HepG2 (cell line): ENCODE results near the gene SLC39A8. TPM values are rescaled to one million over a fixed set of nuclear protein-coding genes. Genes with fewer than 3 reads are reported as not detected.
A peak's percentile ranks its signal among the peaks of the same experiment; 100 is the strongest.

Source experiments
- HOXD1 ChIP-seq: sonication (generic); formaldehyde crosslinking; IDR thresholded peaks from 2 replicates; pipeline ENCODE4 v1.5.0; 2020; ENCODE audit warnings: missing genetic modification reagents
- NAIF1 ChIP-seq: sonication (generic); formaldehyde crosslinking; IDR thresholded peaks from 2 replicates; pipeline ENCODE4 v1.5.0; 2020; ENCODE audit warnings: mild to moderate bottlenecking, missing genetic modification reagents, borderline replicate concordance
- REPIN1 ChIP-seq: sonication (generic); formaldehyde crosslinking; IDR thresholded peaks from 2 replicates; pipeline ENCODE4 v1.8.0; 2022; ENCODE audit warnings: missing genetic modification reagents, low read depth, mild to moderate bottlenecking, borderline replicate concordance
- RFXANK ChIP-seq: IDR thresholded peaks from 2 replicates; pipeline ENCODE4 v1.6.1; 2016
- SP1 ChIP-seq, 2 experiments: fragments of 450-650 bp in 1 of 2; sonication (generic) in 1 of 2; formaldehyde crosslinking in 1 of 2; IDR thresholded peaks; 2 replicates each; pipeline versions ENCODE4 v1.4.0 to v1.6.1; 2016 to 2020; ENCODE audit warnings: missing genetic modification reagents in 1 of 2
- TBP ChIP-seq: sonication (generic); formaldehyde crosslinking; IDR thresholded peaks from 2 replicates; pipeline ENCODE4 v1.5.0; 2020; ENCODE audit warnings: missing genetic modification reagents
- TFE3 ChIP-seq: IDR thresholded peaks from 2 replicates; pipeline ENCODE4 v1.6.1; 2016
- ZBTB40 ChIP-seq, 2 experiments: fragments of 450-650 bp in 1 of 2; sonication (generic) in 1 of 2; formaldehyde crosslinking in 1 of 2; IDR thresholded peaks; 2 replicates each; pipeline versions ENCODE4 v1.6.1 to v1.8.0; 2016 to 2022; ENCODE audit warnings: antibody characterized with exemption in 1 of 2, mild to moderate bottlenecking in 1 of 2, missing genetic modification reagents in 1 of 2
- ZFYVE20 ChIP-seq: sonication (generic); formaldehyde crosslinking; IDR thresholded peaks from 2 replicates; pipeline ENCODE4 v1.8.0; 2023; ENCODE audit warnings: low read depth, mild to moderate bottlenecking, moderate library complexity, missing genetic modification reagents, borderline replicate concordance
- ZNF550 ChIP-seq: sonication (generic); formaldehyde crosslinking; IDR thresholded peaks from 2 replicates; pipeline ENCODE4 v1.4.0; 2020; ENCODE audit warnings: mild to moderate bottlenecking, missing genetic modification reagents, borderline replicate concordance
- ZNF556 ChIP-seq: sonication (generic); formaldehyde crosslinking; IDR thresholded peaks from 2 replicates; pipeline ENCODE4 v1.4.0; 2020; ENCODE audit warnings: mild to moderate bottlenecking, missing genetic modification reagents, borderline replicate concordance
- ZNF567 ChIP-seq: sonication (generic); formaldehyde crosslinking; IDR thresholded peaks from 2 replicates; pipeline ENCODE4 v1.8.1; 2023; ENCODE audit warnings: mild to moderate bottlenecking, missing genetic modification reagents, borderline replicate concordance
- ZNF687 ChIP-seq: sonication (generic); formaldehyde crosslinking; IDR thresholded peaks from 2 replicates; pipeline ENCODE4 v1.5.1; 2020; ENCODE audit warnings: mild to moderate bottlenecking, missing genetic modification reagents, moderate library complexity
- polyA plus RNA-seq, 8 experiments: library from polyadenylated mRNA; depleted of rRNA in 3 of 8; stranded (reverse) in 7 of 8; unstranded in 1 of 8; fragments of >200 nt; fragmentation: Illumina TruSeq in 4 of 8; extraction: Trizol in 4 of 8; gene quantifications; 2 replicates each; pipeline versions ENCODE4 v1.2.1 to v1.2.3, GENCODE V29; 2011 to 2016; ENCODE audit warnings: low read depth in 4 of 8, missing spikeins in 1 of 8, mixed read lengths in 1 of 8; ENCODE audit not compliant: insufficient read depth in 1 of 8
- total RNA-seq, 5 experiments: library from RNA; depleted of rRNA; stranded (reverse); fragments of >200 nt; fragmentation: Illumina TruSeq; extraction: Trizol; gene quantifications; 2 replicates each; pipeline ENCODE4 v1.2.3, GENCODE V29; 2016; ENCODE audit warnings: low read depth in 1 of 5

Gene SLC39A8
- total and polyA plus RNA-seq, 2 of the 13 experiments (the other 11 are each of a cell fraction or from before 2014, with no cell fraction given): 0.22 to 0.38 TPM

- TF ChIP-seq TFE3 (CRISPR knock-in tag): peak; percentile 69
- TF ChIP-seq TBP (CRISPR knock-in tag): no peak
- TF ChIP-seq ZNF556 (CRISPR knock-in tag): no peak
- no peak for TF ChIP-seq SP1 (IDR thresholded peaks at IDR 0.05)
- peak; percentile 55; the same call in 1 of the 2 replicates for TF ChIP-seq SP1 (CRISPR knock-in tag; IDR thresholded peaks at IDR 0.05)
- TF ChIP-seq ZNF687 (CRISPR knock-in tag): peak; percentile 56
- TF ChIP-seq HOXD1 (CRISPR knock-in tag): no peak
- no peak for TF ChIP-seq ZNF567 (CRISPR knock-in tag)
- no peak for TF ChIP-seq NAIF1 (CRISPR knock-in tag)
- TF ChIP-seq RFXANK (CRISPR knock-in tag): no peak
- peak; percentile 58; the same call in 1 of the 2 replicates for TF ChIP-seq REPIN1 (CRISPR knock-in tag)
- no peak for TF ChIP-seq ZBTB40 (IDR thresholded peaks at IDR 0.05)
- no peak; the same call in 1 of the 2 replicates for TF ChIP-seq ZBTB40 (CRISPR knock-in tag; IDR thresholded peaks at IDR 0.05)
- TF ChIP-seq ZNF550 (CRISPR knock-in tag): no peak
- TF ChIP-seq ZFYVE20 (CRISPR knock-in tag): no peak
Measured at GRCh38 chr4:102344954-102345794, at the start of gene SLC39A8 (continued).
